GM21360 (cell line): ENCODE measurements around the gene GP9.
"Not testable (repeated sequence)": the region's sequence is repeated elsewhere in the genome, so short reads cannot be mapped to it uniquely, and the experiment has no call there.

Experiments
- ATAC-seq: cut with Tn5 transposase; IDR thresholded peaks from one replicate; pipeline ENCODE4 v1.9.1; 2021; ENCODE audit warnings: mild to moderate bottlenecking, moderate library complexity; ENCODE audit not compliant: unreplicated experiment

GP9 gene

GRCh38 chr3:129047553-129047839, 13.1 kb upstream of the GP9 start:
- no peak for ATAC-seq

GRCh38 chr3:129050556-129051295, 9.9 kb upstream of the GP9 start:
- no peak for ATAC-seq

- ATAC-seq: no peak
These were observed 8.7 kb upstream of the GP9 start for GRCh38 chr3:129051871-129052340.

- no peak for ATAC-seq
These were observed 7.9 kb upstream of the GP9 start for GRCh38 chr3:129052675-129053074.

GRCh38 chr3:129054605-129055104, 5.9 kb upstream of the GP9 start:
- no peak for ATAC-seq

DNA sequence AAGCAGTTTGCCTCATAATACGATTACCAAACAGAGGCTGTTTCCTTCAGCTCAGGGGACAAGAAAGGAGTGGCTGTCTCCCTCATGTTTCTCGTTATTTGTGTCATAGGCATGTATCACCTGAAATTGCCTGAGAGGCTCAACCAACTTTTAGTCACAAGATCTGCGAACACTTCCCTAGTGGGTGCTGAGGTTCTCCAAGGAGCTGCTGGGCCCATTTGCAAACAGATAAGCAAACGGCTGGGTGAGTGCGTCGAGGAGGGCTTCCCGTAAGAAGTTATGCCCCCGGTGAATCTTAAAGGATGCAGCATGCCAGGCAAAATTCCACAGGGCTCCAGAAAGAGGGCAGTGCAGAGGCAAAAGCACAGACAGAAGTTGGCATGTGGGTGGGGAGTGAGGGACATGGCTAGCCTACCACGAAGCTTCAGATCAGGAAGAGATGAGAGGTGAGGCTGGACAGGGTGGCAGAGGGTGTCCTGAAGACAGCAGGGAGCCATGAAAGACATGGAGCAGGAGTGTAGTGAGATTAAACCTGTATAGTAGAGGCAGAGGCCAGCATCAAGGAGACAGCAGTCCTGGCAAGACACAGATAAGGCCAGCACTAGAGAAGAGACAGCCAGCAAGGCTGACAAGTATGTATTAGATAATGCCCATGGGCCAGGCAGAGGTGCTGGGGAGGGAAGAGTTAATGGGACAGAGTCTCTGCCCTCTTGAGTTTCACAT, 4.0 kb upstream of the GP9 start:
- no peak for ATAC-seq

- no peak for ATAC-seq
These were observed 3.3 kb upstream of the GP9 start for GRCh38 chr3:129057249-129057648.

DNA sequence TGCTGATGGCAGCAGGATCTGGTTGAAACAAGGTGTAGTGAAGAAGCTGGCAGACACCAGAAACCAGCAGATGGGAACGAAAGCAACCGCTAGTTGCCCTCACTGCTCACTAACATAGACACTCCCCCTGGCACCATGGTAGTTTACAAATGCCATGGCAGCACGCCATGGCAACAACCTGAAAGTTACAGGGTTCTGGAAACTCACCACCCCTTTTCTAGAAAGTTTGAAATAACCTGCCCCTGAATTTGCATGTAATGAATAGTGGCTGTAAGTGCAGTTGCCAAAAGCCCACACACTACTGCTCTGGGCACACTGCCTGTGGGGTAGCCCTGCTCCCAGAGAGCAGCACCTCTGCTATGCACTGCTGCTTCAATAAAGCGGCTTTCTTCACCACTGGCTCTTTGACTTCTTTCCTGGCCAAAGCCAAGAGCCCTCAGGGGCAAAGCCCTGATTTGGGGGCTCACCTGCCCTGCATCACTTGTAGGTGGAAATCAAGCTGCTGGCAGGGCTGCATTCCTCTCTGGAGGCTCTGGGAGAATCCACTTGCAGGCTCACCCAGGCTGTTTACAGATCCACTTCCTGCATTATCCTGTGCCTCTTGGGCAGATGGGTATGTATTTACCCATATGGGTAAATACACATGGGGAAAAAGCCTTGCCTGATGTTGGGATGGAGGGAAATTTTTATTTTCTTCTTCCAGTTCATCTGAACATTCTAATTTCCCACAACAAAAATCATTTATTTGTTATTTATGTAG, 2.0 kb upstream of the GP9 start:
- ATAC-seq: no peak

GRCh38 chr3:129059311-129059958, 1.1 kb upstream of the GP9 start:
- no peak for ATAC-seq

DNA sequence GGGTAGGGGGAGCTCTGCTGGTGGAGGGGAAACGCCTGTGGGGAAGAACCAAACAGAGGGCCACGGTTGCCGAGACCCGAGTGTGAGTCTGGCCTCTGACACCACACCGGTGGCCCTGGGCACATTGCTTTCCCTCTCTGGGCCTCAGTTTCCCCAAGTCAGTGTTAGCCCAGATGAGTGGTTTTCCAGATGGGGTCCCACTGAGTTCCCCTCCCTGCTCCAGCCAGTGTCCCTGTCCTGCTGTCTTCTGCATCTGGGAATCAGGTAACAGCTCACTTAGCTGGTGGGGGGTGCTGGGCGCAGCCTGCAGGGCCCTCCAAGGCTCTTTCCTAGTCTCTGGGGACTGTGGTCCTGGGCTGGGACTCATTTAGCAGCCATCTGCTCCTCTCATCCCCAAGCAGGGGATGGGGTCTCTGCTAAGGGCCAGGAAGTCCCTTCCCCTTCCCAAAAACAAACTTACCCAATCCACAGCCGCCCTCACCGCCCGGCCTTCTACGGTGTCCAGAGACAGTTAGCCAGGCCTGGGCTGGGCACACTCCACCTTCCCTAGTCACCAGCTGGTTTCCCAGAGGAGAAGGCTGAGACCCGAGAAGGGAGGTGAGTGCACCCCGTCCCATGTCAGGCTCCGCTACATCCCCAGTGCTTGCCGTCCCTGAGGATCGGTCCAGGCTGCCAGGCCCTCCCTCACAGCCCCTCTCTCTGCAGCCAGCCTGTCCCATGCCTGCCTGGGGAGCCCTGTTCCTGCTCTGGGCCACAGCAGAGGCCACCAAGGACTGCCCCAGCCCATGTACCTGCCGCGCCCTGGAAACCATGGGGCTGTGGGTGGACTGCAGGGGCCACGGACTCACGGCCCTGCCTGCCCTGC, 676 bp downstream of the GP9 start:
- no peak for ATAC-seq

- ATAC-seq: no peak
These were observed 1.6 kb downstream of the GP9 start for GRCh38 chr3:129061888-129062834.

- ATAC-seq: no peak
These were observed 2.6 kb downstream of the GP9 start for GRCh38 chr3:129063091-129063640.

DNA sequence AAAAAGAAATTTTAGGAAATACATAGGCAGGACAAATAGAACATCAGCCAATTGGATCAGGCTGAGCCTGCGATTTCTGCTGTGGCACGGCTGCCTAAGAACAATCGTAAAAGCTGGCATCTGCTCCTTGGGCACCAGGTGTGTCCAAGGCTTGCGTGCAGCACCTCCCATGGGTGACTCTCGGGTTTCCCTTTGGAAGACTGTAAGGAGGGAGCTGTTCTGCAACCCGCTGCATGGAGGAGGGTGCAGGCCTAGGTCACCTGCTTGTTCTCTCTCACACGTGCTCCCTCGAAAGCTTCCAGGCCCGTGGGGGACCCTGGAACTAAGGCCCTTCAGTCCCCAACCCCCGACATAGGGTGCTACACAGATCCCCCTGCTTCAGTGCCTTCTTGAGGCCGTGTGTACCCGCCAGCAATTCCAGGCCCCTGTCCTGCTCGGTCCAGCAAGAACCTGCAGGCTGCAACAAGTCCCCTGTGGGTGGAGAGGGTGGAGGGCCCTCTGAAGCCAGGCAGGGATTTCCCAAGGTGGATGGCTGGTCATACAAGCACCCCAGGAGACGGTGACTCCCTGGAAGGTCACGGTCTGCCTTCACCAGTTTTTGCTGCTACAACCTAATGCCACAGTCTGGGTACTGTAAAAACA, 3.4 kb downstream of the GP9 start:
- no peak for ATAC-seq

GRCh38 chr3:129065016-129065719, 4.6 kb downstream of the GP9 start:
- ATAC-seq: no peak

DNA sequence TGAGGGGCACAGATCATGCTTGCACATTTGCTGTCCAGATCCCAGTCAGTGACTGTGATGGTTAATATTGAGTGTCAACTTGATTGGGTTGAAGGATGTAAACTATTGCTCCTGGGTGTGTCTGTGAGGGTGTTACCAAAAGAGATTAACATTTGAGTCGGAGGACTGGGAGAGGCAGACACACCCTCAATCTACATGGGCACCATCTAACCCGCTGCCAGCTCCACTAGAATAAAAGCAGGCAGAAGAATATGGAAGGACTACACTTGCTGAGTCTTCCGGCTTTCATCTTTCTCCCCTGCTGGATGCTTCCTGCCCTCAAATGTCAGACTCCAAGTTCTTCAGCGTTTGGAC, 5.1 kb downstream of the GP9 start:
- ATAC-seq: no peak

DNA sequence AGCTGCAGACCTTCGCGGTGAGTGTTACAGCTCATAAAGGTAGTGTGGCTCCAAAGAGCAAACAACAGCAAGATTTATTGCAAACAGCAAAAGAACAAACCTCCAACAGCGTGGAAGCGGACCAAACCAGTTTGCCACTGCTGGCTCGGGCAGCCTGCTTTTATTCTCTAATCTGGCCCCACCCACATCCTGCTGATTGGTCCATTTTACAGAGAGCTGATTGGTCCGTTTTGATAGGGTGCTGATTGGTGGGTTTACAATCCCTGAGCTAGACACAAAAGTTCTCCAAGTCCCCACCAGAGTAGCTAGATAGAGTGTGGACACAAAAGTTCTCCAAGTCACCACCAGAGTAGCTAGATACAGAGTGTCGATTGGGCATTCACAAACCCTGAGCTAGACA, 7.1 kb downstream of the GP9 start:
- ATAC-seq: not testable (repeated sequence)

DNA sequence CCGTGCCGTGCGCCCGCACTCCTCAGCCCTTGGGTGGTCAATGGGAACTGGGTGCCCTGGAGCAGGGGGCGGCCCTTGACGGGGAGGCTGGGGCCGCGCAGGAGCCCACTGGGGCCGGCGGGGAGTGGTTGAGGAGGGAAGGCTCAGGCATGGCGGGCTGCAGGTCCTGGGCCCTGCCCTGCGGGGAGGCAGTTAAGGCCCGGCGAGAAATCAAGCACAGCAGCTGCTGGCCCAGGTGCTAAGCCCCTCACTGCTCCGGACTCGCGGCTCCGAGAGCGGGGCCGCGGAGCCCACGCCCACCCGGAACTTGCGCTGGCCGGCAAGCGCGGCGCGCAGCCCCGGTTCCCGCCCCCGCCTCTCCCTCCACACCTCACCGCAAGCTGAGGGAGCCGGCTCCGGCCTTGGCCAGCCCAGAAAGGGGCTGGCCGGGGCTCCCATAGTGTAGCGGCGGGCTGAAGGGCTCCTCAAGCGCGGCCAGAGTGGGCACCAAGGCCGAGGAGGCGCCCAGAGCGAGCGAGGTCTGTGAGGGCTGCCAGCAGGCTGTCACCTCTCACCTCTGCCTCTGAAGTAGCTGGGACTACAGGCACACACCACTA, 7.8 kb downstream of the GP9 start:
- no peak for ATAC-seq
